ENCODE measurements around the gene MSH5. TPM values are rescaled to one million over a fixed set of nuclear protein-coding genes. Genes with fewer than 3 reads are reported as not detected.

MSH5 gene
- total and polyA plus RNA-seq, 2 of the 13 experiments (the other 11 are each of a cell fraction or from before 2014, with no cell fraction given): 10.2 to 38.7 TPM

- TF ChIP-seq, protein P1, sequence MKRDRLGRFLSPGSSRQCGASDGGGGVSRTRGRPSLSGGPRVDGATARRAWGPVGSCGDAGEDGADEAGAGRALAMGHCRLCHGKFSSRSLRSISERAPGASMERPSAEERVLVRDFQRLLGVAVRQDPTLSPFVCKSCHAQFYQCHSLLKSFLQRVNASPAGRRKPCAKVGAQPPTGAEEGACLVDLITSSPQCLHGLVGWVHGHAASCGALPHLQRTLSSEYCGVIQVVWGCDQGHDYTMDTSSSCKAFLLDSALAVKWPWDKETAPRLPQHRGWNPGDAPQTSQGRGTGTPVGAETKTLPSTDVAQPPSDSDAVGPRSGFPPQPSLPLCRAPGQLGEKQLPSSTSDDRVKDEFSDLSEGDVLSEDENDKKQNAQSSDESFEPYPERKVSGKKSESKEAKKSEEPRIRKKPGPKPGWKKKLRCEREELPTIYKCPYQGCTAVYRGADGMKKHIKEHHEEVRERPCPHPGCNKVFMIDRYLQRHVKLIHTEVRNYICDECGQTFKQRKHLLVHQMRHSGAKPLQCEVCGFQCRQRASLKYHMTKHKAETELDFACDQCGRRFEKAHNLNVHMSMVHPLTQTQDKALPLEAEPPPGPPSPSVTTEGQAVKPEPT (CRISPR knock-in tag; IDR thresholded peaks at IDR 0.05; ENCODE audit: low read depth): peak; percentile 99
- TF ChIP-seq ESRRA (CRISPR knock-in tag; IDR thresholded peaks at IDR 0.05; ENCODE audit: low read depth) (peak; percentile 79), CBX5 (CRISPR knock-in tag; IDR thresholded peaks at IDR 0.05; ENCODE audit: borderline replicate concordance) (no peak; the same call in 1 of the 2 replicates), ZMAT5 (CRISPR knock-in tag; IDR thresholded peaks at IDR 0.05; ENCODE audit: borderline replicate concordance, low read depth) (no peak), ZNF737 (CRISPR knock-in tag; IDR thresholded peaks at IDR 0.05; ENCODE audit: borderline replicate concordance) (no peak), TSC22D2 (CRISPR knock-in tag; IDR thresholded peaks at IDR 0.05; ENCODE audit: borderline replicate concordance) (no peak), NFRKB (IDR thresholded peaks at IDR 0.05) (no peak), ZNF160 (CRISPR knock-in tag; IDR thresholded peaks at IDR 0.05) (peak; percentile 95), ZNF274 (CRISPR knock-in tag; IDR thresholded peaks at IDR 0.05) (peak; percentile 99), KLF9 (CRISPR knock-in tag; IDR thresholded peaks at IDR 0.05; ENCODE audit: low read depth) (no peak), NKX3-1 (CRISPR knock-in tag; IDR thresholded peaks at IDR 0.05) (peak; percentile 94), PRMT3 (CRISPR knock-in tag; IDR thresholded peaks at IDR 0.05; ENCODE audit: borderline replicate concordance, low read depth) (peak; percentile 99), THRA (CRISPR knock-in tag; IDR thresholded peaks at IDR 0.05; ENCODE audit: borderline replicate concordance) (no peak; the same call in 1 of the 2 replicates), SKIL (CRISPR knock-in tag; IDR thresholded peaks at IDR 0.05; ENCODE audit: borderline replicate concordance) (peak; percentile 73)
- TF ChIP-seq, protein P2, sequence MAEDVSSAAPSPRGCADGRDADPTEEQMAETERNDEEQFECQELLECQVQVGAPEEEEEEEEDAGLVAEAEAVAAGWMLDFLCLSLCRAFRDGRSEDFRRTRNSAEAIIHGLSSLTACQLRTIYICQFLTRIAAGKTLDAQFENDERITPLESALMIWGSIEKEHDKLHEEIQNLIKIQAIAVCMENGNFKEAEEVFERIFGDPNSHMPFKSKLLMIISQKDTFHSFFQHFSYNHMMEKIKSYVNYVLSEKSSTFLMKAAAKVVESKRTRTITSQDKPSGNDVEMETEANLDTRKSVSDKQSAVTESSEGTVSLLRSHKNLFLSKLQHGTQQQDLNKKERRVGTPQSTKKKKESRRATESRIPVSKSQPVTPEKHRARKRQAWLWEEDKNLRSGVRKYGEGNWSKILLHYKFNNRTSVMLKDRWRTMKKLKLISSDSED (CRISPR knock-in tag; IDR thresholded peaks at IDR 0.05): no peak
- TF ChIP-seq, protein P3, sequence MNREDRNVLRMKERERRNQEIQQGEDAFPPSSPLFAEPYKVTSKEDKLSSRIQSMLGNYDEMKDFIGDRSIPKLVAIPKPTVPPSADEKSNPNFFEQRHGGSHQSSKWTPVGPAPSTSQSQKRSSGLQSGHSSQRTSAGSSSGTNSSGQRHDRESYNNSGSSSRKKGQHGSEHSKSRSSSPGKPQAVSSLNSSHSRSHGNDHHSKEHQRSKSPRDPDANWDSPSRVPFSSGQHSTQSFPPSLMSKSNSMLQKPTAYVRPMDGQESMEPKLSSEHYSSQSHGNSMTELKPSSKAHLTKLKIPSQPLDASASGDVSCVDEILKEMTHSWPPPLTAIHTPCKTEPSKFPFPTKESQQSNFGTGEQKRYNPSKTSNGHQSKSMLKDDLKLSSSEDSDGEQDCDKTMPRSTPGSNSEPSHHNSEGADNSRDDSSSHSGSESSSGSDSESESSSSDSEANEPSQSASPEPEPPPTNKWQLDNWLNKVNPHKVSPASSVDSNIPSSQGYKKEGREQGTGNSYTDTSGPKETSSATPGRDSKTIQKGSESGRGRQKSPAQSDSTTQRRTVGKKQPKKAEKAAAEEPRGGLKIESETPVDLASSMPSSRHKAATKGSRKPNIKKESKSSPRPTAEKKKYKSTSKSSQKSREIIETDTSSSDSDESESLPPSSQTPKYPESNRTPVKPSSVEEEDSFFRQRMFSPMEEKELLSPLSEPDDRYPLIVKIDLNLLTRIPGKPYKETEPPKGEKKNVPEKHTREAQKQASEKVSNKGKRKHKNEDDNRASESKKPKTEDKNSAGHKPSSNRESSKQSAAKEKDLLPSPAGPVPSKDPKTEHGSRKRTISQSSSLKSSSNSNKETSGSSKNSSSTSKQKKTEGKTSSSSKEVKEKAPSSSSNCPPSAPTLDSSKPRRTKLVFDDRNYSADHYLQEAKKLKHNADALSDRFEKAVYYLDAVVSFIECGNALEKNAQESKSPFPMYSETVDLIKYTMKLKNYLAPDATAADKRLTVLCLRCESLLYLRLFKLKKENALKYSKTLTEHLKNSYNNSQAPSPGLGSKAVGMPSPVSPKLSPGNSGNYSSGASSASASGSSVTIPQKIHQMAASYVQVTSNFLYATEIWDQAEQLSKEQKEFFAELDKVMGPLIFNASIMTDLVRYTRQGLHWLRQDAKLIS (CRISPR knock-in tag; IDR thresholded peaks at IDR 0.05): no peak
Measured at GRCh38 chr6:31739639-31740396, at the start of gene MSH5 (continued).

Measured in HepG2 (cell line).